Mononuclear cell (primary cell): ENCODE data around the gene ODAD2. TPM values are rescaled to one million over a fixed set of nuclear protein-coding genes. Genes with fewer than 3 reads are reported as not detected.

Experiments used
- H3K27me3 ChIP-seq: 2 replicates; pipeline ENCODE4 v1.6.0; 2011; ENCODE audit warnings: low read length, control low read depth; ENCODE audit not compliant: insufficient read depth
- H3K4me1 ChIP-seq: 2 replicates; pipeline ENCODE4 v1.5.1; 2011; ENCODE audit warnings: mild to moderate bottlenecking, low read length, control low read depth; ENCODE audit not compliant: insufficient read depth
- H3K4me3 ChIP-seq: 2 replicates; pipeline ENCODE4 v1.5.1; 2011; ENCODE audit warnings: mild to moderate bottlenecking, low read length, moderate library complexity
- H3K9me3 ChIP-seq: 2 replicates; pipeline ENCODE4 v1.5.1; 2011; ENCODE audit warnings: low read depth, mild to moderate bottlenecking, control low read depth, low read length
- total RNA-seq: library from RNA; depleted of rRNA; stranded (reverse); fragments of >200 nt; gene quantifications from one replicate; pipeline ENCODE4 v1.2.3, GENCODE V29; 2012

The ODAD2 gene
- total RNA-seq, 1 donor: 0.10 TPM

DNA sequence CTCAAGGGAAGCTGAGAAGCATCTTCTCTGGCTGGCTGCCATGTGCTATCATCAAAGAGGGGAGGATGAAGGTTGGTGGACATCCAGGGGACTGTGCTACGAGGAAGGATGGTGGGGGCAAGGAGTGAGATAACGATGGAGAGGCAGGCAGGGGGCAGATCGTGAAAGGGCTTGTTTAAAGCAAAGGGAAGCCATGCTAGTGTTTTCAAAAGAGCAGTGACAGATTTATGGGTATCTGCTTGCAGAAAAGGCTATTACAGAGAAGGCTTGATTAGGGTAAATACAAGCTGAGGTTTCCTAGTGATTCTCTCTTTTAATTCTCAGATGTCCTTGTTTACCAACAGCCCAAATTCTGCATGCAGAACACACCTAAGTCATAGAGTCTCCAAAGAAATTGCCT lies 164.4 kb downstream of the ODAD2 start:
- Histone ChIP-seq H3K9me3 (no peaks in the 10 kb centered on the region), H3K4me1 (no peaks in the 10 kb centered on the region), H3K4me3 (no peak overlapping the region), H3K27me3 (no peaks in the 10 kb centered on the region)

DNA sequence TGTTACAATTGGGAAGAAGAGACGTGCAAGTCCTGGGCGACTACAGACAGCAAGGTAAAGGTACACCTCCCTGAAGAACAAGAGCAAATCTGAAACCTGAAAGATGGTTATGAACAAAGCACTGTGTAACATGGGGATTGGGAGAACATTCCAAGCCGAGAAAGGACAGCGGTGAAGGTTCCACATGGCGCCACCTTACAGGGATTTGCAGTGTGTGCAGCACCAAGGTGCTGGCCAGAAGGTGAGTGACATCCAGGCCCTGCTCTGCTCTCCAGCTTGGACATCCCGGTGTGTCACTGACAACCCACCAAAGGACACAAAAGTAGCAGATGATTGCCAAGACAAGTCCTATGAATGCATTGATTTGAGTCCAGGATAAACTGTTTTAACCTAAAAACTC lies 165.1 kb downstream of the ODAD2 start:
- H3K9me3 ChIP-seq: no peaks in the 10 kb centered on the region
- no peaks in the 10 kb centered on the region for H3K4me1 ChIP-seq
- H3K27me3 ChIP-seq: no peaks in the 10 kb centered on the region
- no peak overlapping the region for H3K4me3 ChIP-seq

DNA sequence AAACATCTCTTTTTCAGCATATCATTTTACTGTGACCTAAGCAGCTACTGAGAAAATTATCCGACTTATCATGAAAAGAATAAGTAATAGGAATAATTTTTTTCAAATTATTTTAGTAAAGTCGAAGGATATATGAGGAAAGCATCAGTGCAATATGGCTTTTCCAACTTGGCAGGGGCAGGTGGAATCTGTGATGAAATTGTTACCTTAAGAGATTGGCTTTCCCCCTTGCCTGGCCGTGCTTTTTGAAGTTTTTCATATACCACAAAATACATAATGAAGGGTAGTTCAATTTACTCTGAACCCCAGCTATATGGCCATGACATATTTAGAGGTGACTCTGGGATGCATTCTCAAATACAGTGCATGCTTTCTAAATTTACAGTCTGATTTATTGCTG lies 166.1 kb downstream of the ODAD2 start:
- no peaks in the 10 kb centered on the region for H3K9me3 ChIP-seq
- H3K4me1 ChIP-seq: no peaks in the 10 kb centered on the region
- H3K27me3 ChIP-seq: no peaks in the 10 kb centered on the region
- no peak overlapping the region for H3K4me3 ChIP-seq

DNA sequence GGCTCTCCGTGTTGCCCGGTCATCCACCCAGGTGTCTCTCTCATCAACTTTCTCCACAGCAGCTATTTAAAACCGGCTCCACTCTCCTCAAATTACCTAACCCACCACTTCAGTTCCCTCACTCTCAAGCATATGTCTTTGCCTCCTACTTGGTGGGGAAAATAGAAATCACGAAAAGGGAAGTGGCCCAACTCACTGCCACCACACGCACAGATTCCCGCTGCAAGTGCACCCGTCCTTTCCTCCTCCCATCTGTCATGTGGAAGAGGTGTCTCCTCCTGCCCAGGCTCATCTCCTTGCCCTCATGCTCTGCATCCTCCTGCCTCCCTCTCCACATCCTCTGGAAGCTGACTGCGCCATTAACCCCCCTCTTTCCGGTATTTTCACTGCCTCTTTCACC lies 172.5 kb downstream of the ODAD2 start:
- peaks cover 2% of the 10 kb centered on the region for H3K27me3 ChIP-seq
- H3K4me1 ChIP-seq: no peaks in the 10 kb centered on the region
- H3K4me3 ChIP-seq: no peak overlapping the region
- H3K9me3 ChIP-seq: no peaks in the 10 kb centered on the region

DNA sequence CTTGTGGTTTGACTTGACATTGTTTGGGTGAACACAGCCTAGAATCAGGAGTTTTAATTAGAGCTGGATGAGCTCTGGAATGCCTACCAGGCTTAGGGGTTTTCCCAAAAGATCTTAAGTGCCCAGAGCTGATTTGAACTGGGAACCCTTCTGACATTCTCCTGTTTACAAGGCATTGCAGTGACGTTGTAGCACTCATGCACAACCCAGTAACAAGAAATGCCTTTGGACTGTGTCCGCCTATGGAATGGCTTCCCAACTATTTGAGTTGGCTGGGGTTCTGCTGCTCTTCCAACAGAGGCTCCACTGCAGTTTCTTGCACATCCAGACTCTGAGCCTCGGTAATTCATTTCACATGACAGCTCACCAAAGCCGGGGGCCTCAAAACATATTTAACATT lies 176.6 kb downstream of the ODAD2 start:
- Histone ChIP-seq H3K4me1 (no peaks in the 10 kb centered on the region), H3K4me3 (no peak overlapping the region), H3K9me3 (no peaks in the 10 kb centered on the region), H3K27me3 (peaks cover 2% of the 10 kb centered on the region)

DNA sequence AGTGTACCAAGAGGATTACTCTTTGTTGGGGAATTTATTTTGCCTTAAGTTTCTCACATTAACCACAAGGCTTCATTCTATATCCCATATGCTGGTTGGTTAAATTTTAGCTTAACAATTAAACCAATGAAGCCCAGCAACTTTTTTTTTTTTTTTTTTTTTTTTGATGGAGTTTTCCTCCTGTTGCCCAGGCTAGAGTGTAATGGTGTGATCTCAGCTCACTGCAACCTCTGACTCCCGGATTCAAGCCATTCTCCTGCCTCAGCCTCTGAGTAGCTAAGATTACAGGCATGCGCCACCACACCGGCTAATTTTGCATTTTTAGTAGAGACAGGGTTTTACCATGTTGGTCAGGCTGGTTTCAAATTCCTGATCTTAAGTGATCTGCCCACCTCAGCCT lies 178.2 kb downstream of the ODAD2 start:
- Histone ChIP-seq H3K9me3 (no peaks in the 10 kb centered on the region), H3K4me3 (no peak overlapping the region), H3K4me1 (no peaks in the 10 kb centered on the region), H3K27me3 (no peaks in the 10 kb centered on the region)

DNA sequence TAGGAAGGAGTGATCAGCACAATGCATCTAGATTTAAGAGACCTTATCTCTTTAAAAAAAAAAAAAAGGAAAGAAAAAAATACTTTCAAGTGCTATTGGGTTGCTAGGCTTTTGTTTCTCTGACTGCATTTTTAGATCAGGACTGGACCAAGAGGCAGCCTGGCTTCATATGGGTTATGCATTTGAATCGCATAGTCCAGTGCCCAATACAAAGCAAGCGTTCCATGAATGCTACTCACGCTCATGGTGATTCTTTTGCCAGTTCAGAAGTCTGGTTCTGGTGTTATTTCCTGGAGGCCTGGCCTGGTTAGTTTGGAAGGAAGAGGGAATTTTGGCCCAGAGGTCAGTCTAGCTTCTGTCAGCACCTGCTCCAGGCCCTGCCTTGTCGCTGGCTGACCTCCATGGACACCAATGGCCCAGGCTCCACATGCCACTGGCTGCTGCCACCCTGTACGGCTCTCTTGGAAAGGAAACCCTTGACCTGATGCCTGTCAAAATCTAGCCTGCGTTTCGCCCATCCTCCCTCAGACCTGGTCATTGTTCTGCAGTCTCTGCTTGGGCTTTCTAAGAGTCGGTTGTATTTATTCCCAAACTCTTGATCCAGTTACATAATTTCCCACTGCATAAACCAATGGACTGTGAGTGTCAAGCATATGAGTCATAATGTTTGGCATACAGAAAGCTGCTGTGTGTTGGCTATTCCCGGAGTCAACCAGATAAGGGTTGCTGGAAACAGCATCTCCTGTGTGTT lies 178.9 kb downstream of the ODAD2 start:
- Histone ChIP-seq H3K27me3 (no peaks in the 10 kb centered on the region), H3K4me1 (no peaks in the 10 kb centered on the region), H3K9me3 (no peaks in the 10 kb centered on the region), H3K4me3 (no peak overlapping the region)

DNA sequence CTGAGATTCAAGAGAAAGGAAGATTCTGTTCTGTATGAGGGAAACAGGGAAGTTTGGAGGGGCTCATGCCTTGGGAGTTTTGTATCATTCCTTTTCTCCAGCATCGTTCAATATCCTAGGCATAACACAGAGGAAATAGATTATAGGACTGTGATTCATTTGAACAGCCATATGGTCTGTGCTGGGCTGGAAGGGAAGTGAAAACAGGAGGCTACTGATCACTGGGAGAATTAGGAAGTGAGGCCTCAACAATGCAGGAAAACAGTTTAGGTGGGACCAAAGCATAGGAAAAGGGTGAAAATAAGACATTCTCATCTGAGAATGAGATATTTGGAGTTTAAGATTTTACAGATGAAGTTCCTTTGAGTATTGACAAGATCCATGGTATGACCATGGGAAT lies 182.6 kb downstream of the ODAD2 start:
- Histone ChIP-seq H3K9me3 (no peaks in the 10 kb centered on the region), H3K4me1 (no peaks in the 10 kb centered on the region), H3K27me3 (no peaks in the 10 kb centered on the region), H3K4me3 (no peak overlapping the region)

DNA sequence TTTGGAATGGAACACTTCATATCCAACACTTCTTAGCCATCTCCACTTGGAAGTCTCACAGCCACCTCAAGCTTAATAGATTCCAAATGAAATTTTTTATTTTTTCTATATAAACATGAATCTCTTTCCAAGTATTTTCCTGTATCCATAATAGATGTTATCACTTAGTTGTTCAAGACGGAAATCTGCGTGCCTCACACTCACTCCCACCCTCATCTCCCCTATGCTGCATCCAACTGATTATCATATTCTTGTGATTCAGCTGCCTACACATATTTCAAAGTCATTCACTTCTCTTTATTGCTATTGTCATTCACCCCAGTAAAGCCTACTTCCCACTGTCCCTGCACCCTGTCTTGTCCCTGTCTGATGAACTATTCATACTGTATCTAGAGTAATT lies 183.0 kb downstream of the ODAD2 start:
- H3K9me3 ChIP-seq: no peaks in the 10 kb centered on the region
- H3K27me3 ChIP-seq: no peaks in the 10 kb centered on the region
- H3K4me3 ChIP-seq: no peak overlapping the region
- no peaks in the 10 kb centered on the region for H3K4me1 ChIP-seq

DNA sequence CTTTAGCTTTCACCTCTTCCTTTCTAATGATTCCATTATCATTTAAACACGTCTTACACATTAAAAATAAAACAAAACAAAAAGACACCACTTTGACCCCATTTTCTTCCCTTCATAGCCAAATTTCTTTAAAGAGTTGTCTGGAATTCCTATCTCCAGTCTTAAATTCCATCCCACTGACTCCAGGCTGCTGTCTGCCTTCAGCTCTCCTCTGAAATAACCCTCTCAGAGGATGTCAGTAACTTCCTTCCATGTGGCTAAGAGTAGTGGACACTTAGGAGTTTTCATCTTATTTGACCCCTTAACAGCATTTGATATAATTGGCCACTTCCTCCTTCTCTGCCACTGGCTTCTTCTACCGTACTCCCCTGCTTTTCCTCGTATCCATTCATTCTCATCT lies 183.6 kb downstream of the ODAD2 start:
- Histone ChIP-seq H3K9me3 (no peaks in the 10 kb centered on the region), H3K4me3 (no peak overlapping the region), H3K4me1 (no peaks in the 10 kb centered on the region), H3K27me3 (no peaks in the 10 kb centered on the region)

DNA sequence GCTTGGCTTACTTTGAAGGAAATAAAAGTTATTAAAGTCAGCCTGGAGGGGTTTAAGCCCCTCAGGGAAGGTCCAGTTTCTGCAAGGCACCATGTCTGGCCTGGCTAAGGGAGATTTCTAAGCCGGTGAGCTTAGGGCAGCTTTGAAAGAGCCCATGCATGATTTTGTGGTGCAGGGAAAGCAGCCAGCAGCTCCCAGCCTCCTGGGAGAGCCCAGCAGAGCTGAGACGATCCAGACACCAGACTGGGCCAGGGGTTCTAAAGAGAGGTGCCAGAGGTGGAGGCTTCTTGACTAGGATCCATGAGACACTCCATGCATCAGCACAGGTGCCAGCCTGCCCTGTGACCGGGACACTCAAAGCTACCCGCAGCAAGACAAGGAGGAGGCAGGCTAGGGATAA lies 193.7 kb downstream of the ODAD2 start:
- H3K4me3 ChIP-seq: no peak overlapping the region
- no peaks in the 10 kb centered on the region for H3K4me1 ChIP-seq
- H3K27me3 ChIP-seq: no peaks in the 10 kb centered on the region
- H3K9me3 ChIP-seq: no peaks in the 10 kb centered on the region

DNA sequence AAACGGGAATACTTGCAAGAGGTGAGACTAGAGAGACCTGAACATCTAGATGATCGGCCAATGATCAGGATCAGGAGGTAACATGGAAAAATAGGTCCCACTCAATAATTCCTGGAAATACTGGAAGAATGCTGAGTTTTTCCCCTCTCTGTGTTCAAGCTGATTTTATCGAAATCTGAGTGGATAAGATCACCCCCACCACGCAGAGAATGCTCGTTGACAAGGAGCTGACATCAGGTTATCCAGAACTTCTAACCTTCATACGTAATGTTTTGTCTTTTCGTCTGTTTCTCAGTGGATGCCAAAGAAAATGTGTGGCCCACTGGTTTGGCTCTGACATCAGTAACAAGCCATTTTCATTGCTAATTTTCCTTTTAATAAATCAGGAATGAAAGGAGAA lies 194.7 kb downstream of the ODAD2 start:
- Histone ChIP-seq H3K4me3 (no peak overlapping the region), H3K9me3 (no peaks in the 10 kb centered on the region), H3K4me1 (no peaks in the 10 kb centered on the region), H3K27me3 (no peaks in the 10 kb centered on the region)

DNA sequence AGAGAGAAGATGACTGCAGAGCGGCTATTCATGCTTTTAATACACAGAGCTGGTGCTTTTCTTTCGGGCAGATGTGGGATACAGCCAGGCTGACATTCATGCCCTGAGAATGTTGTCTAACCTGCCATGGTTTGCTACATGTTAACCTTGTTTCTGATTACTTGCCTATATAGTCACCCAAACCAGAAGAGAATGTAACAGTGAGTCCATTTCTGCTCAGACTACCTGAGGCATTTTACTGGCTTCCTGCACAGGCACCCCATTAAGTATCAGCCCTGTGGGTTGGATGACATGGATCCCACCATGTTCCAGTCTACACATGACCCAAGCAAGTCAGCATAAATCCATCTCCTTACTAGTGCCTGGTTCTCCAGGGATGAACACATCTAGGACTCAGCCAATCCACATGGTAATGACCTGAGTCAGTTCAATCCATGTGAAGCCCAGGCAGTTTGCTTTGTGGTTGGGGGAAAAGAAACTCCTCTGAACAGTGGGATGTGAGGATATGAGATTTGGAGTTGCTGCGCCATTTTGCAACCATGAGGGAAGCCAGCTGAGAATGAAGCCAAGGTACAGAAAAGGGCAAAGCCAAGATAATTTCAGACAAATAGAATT lies 197.6 kb downstream of the ODAD2 start:
- Histone ChIP-seq H3K27me3 (no peaks in the 10 kb centered on the region), H3K4me3 (no peak overlapping the region), H3K9me3 (no peaks in the 10 kb centered on the region)

DNA sequence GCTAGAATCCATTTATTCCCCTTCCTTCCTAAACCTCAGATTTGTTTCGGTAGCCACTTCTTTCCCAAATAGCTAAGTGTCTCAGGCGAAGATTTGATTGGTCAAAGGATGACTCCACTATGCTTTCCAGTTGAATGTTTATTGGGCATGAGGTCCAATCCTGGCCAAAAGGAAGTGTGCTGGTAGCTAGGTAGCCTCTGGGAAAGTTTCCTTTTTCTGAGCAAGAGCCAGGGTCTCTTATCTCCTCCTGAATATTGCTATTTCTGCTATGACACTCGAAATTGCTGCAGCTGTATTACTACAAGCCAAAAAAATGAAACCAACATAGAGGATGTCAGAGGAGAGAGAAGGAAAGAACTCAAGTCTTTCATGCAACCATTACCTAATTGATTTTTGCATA lies 199.8 kb downstream of the ODAD2 start:
- Histone ChIP-seq H3K4me1 (no peaks in the 10 kb centered on the region), H3K9me3 (no peaks in the 10 kb centered on the region), H3K27me3 (no peaks in the 10 kb centered on the region), H3K4me3 (no peak overlapping the region)

More for the DNA sequence above, 197.6 kb downstream of the ODAD2 start:
- H3K4me1 ChIP-seq: no peaks in the 10 kb centered on the region

DNA sequence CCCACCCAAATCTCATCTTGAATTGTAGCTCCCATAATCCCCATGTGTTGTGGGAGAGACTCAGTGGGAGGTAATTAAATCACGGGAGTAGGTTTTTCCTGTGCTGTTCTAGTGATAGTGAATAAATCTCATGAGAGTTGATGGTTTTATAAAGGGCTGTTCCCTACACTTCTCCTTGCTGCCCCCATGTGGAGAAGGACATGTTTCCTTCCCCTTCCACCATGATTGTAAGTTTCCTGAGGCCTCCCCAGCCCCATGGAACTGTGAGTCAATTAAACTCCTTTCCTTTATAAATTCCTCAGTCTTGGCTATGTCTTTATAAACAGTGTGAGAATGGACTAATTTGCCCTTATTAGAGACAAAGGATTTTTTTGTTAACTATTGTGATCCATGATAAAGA lies 204.7 kb downstream of the ODAD2 start:
- Histone ChIP-seq H3K4me3 (no peak overlapping the region), H3K27me3 (peaks cover 4% of the 10 kb centered on the region), H3K9me3 (no peaks in the 10 kb centered on the region), H3K4me1 (no peaks in the 10 kb centered on the region)

DNA sequence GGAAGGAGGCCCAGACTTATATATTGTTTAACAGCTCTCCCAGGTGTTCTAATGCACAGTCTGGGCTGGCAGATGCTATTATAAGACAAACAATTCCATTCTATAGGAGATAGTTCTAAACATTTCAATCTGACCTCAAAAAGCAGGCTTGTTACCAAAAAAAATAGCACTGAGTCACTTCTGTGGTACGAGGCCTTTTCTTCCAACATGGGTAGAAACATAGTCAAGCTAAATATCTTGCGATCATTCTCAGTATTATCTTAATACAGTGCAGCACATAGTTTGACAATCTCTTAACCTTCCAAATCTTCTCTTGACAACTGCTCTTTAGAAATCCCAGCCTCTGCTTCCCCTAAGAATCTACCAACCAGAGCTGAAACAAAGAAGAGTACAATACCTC lies 206.7 kb downstream of the ODAD2 start:
- Histone ChIP-seq H3K9me3 (no peaks in the 10 kb centered on the region), H3K4me3 (no peak overlapping the region), H3K4me1 (no peaks in the 10 kb centered on the region), H3K27me3 (peaks cover 4% of the 10 kb centered on the region)
